ENCODE results near the gene ARID1B. TPM values are rescaled to one million over a fixed set of nuclear protein-coding genes. Genes with fewer than 3 reads are reported as not detected.
A peak's percentile ranks its signal among the peaks of the same experiment; 100 is the strongest.

Gene ARID1B
- total RNA-seq, 1 experiment from 2014 or later: 86.3 TPM

GRCh38 chr6:157240059-157240959, 463.1 kb downstream of the ARID1B start:
- no TSS peak for BruUV-seq (replicated peaks)
- H3K27ac ChIP-seq (ENCODE audit: low read depth, low read length, poor library complexity, severe bottlenecking): no peak overlapping the region

DNA sequence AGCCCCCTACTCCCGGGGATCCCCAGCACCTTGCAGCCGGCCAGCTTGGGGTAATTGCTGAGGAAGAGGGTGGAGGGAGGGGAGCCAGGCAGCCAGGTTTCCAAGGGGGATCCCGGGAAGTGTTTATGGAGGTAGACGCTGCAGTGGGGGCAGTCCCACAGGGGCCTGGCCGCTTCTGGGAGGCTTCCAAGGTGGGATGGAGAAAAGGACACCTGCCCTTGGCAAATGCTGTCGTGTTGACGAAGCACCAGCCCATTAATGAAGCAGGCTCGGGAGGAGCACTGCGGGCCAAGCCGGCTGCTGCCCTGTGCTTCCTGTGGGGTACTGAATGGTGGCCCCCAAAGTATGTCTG, 463.8 kb downstream of the ARID1B start:
- Histone ChIP-seq H3K36me3 (ENCODE audit: insufficient read depth, low read length, poor library complexity, severe bottlenecking) (no peaks in the 10 kb centered on the region), H3K27ac (ENCODE audit: low read depth, low read length, poor library complexity, severe bottlenecking) (no peak overlapping the region), H3K4me3 (ENCODE audit: low read depth, low read length, poor library complexity, severe bottlenecking) (no peak overlapping the region), H3K9me3 (ENCODE audit: low read depth, low read length, poor library complexity, severe bottlenecking) (no peaks in the 10 kb centered on the region), H3K4me1 (ENCODE audit: insufficient read depth, low read length, poor library complexity, severe bottlenecking) (peaks cover 22% of the 10 kb centered on the region), H3K27me3 (replicated peaks; ENCODE audit: insufficient read depth, low read depth, low read length, poor library complexity) (peaks cover 14% of the 10 kb centered on the region)
- intact Hi-C loops (cut with micrococcal nuclease; ENCODE audit: unreplicated experiment): no loop called here
- BruUV-seq (replicated peaks): no TSS peak
- no peak for DNase-seq (ENCODE audit: low spot score)
- ChIA-PET POLR2A (ENCODE audit: low non-redundant PET) (no interaction called here), CTCF (no interaction called here)
- TF ChIP-seq, protein P1, sequence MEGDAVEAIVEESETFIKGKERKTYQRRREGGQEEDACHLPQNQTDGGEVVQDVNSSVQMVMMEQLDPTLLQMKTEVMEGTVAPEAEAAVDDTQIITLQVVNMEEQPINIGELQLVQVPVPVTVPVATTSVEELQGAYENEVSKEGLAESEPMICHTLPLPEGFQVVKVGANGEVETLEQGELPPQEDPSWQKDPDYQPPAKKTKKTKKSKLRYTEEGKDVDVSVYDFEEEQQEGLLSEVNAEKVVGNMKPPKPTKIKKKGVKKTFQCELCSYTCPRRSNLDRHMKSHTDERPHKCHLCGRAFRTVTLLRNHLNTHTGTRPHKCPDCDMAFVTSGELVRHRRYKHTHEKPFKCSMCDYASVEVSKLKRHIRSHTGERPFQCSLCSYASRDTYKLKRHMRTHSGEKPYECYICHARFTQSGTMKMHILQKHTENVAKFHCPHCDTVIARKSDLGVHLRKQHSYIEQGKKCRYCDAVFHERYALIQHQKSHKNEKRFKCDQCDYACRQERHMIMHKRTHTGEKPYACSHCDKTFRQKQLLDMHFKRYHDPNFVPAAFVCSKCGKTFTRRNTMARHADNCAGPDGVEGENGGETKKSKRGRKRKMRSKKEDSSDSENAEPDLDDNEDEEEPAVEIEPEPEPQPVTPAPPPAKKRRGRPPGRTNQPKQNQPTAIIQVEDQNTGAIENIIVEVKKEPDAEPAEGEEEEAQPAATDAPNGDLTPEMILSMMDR (conservative IDR thresholded peaks at IDR 0.05; ENCODE audit: low read depth, low read length): no peak
- TF ChIP-seq EZH2 (IDR thresholded peaks at IDR 0.05; ENCODE audit: borderline replicate concordance, low read depth, low read length, poor library complexity, severe bottlenecking): no peak

More at GRCh38 chr6:157240059-157240959, 463.1 kb downstream of the ARID1B start:
- CTCF ChIA-PET: no interaction called here
- POLR2A ChIA-PET (ENCODE audit: low non-redundant PET): no interaction called here
- H3K4me3 ChIP-seq (ENCODE audit: low read depth, low read length, poor library complexity, severe bottlenecking): peak overlapping the region; percentile 25
- intact Hi-C loops (cut with micrococcal nuclease; ENCODE audit: unreplicated experiment): no loop called here
- peak; percentile 65 for DNase-seq (ENCODE audit: low spot score)
- peaks cover 20% of the 10 kb centered on the region for H3K27me3 ChIP-seq (replicated peaks; ENCODE audit: insufficient read depth, low read depth, low read length, poor library complexity)
- no peaks in the 10 kb centered on the region for H3K9me3 ChIP-seq (ENCODE audit: low read depth, low read length, poor library complexity, severe bottlenecking)
- TF ChIP-seq, protein P1 (conservative IDR thresholded peaks at IDR 0.05; ENCODE audit: low read depth, low read length): no peak
- TF ChIP-seq EZH2 (IDR thresholded peaks at IDR 0.05; ENCODE audit: borderline replicate concordance, low read depth, low read length, poor library complexity, severe bottlenecking): no peak
- peaks cover 22% of the 10 kb centered on the region for H3K4me1 ChIP-seq (ENCODE audit: insufficient read depth, low read length, poor library complexity, severe bottlenecking)
- no peaks in the 10 kb centered on the region for H3K36me3 ChIP-seq (ENCODE audit: insufficient read depth, low read length, poor library complexity, severe bottlenecking)

DNA sequence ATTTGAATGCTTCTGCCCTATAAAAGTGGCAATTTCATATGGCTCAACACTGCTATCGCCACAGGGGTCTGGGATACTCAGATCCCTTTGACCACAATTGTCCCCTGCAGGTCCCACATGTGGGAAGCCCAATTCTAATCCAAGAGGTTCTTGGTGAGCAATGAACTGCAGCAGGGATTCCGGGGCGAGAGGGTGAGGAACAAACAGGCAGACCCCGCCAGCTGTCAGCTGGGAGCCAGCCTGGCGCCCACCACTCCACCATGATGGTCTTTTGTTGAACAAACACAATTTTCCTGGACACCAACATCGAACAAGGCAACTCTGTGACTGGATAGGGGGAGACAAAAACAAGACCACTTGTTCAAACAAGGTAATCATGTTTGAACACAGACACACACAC, 465.6 kb downstream of the ARID1B start:
- no TSS peak for BruUV-seq (replicated peaks)
- Histone ChIP-seq H3K27me3 (replicated peaks; ENCODE audit: insufficient read depth, low read depth, low read length, poor library complexity) (no peaks in the 10 kb centered on the region), H3K9me3 (ENCODE audit: low read depth, low read length, poor library complexity, severe bottlenecking) (no peaks in the 10 kb centered on the region), H3K4me3 (ENCODE audit: low read depth, low read length, poor library complexity, severe bottlenecking) (no peak overlapping the region), H3K4me1 (ENCODE audit: insufficient read depth, low read length, poor library complexity, severe bottlenecking) (peaks cover 22% of the 10 kb centered on the region), H3K27ac (ENCODE audit: low read depth, low read length, poor library complexity, severe bottlenecking) (no peak overlapping the region), H3K36me3 (ENCODE audit: insufficient read depth, low read length, poor library complexity, severe bottlenecking) (no peaks in the 10 kb centered on the region)
- DNase-seq (ENCODE audit: low spot score): no peak
- intact Hi-C loops (cut with micrococcal nuclease; ENCODE audit: unreplicated experiment): no loop called here
- POLR2A ChIA-PET (ENCODE audit: low non-redundant PET): no interaction called here
- CTCF ChIA-PET: no interaction called here
- TF ChIP-seq, protein P1 (conservative IDR thresholded peaks at IDR 0.05; ENCODE audit: low read depth, low read length): no peak
- TF ChIP-seq EZH2 (IDR thresholded peaks at IDR 0.05; ENCODE audit: borderline replicate concordance, low read depth, low read length, poor library complexity, severe bottlenecking): no peak
